Globus pallidus (tissue), 1 donor: ENCODE data around the gene PCDHA11.
"Not testable (repeated sequence)": the region's sequence is repeated elsewhere in the genome, so short reads cannot be mapped to it uniquely, and the experiment has no call there.

ENCODE experiments used
- DNase-seq: peaks from one replicate; pipeline ENCODE4 v3.0.0-alpha.2; 2015; ENCODE audit warnings: low spot score

PCDHA11 gene

GRCh38 chr5:140868721-140869554, at the start of gene PCDHA11:
PCDHA11 (plus strand) TSS chr5:140868957; CDS start chr5:140869104, 147 bp downstream.
- peak; percentile 33 for DNase-seq

GRCh38 chr5:140821375-140822280, 47.1 kb upstream of the PCDHA11 start, which contains the start of gene PCDHA5:
PCDHA5 (plus strand) TSS chr5:140821613.
- DNase-seq = peak; percentile 33

GRCh38 chr5:140822281-140822629, 46.5 kb upstream of the PCDHA11 start:
- no peak for DNase-seq

GRCh38 chr5:140822969-140823368, 45.8 kb upstream of the PCDHA11 start:
- not testable (repeated sequence) for DNase-seq

GRCh38 chr5:140823475-140823874, 45.3 kb upstream of the PCDHA11 start:
- DNase-seq = no peak

GRCh38 chr5:140827704-140828361, 40.9 kb upstream of the PCDHA11 start, which contains the start of gene PCDHA6:
PCDHA6 (plus strand) TSS chr5:140827960; CDS start chr5:140828092, 132 bp downstream.
- DNase-seq = peak; percentile 39

- no peak for DNase-seq
Observed at GRCh38 chr5:140828362-140828737, 40.4 kb upstream of the PCDHA11 start.

- DNase-seq = not testable (repeated sequence)
Observed at GRCh38 chr5:140829511-140830501, 39.0 kb upstream of the PCDHA11 start.

- peak; percentile 58 for DNase-seq
Observed at GRCh38 chr5:140833993-140834392, 34.8 kb upstream of the PCDHA11 start, which contains the start of gene PCDHA7. PCDHA7 (plus strand) TSS chr5:140834269; CDS start chr5:140834384, 115 bp downstream.

GRCh38 chr5:140834439-140835008, 34.2 kb upstream of the PCDHA11 start:
- not testable (repeated sequence) for DNase-seq

- no peak for DNase-seq
Observed at GRCh38 chr5:140835622-140836510, 32.9 kb upstream of the PCDHA11 start.

GRCh38 chr5:140840978-140841962, 27.5 kb upstream of the PCDHA11 start, which contains the start of gene PCDHA8:
PCDHA8 (plus strand) TSS chr5:140841187; CDS start chr5:140841322, 135 bp downstream.
- DNase-seq = peak; percentile 51

GRCh38 chr5:140842798-140843733, 25.7 kb upstream of the PCDHA11 start:
- DNase-seq = no peak

- not testable (repeated sequence) for DNase-seq
Observed at GRCh38 chr5:140848139-140849102, 20.3 kb upstream of the PCDHA11 start, which contains the start of gene PCDHA9. PCDHA9 (plus strand) TSS chr5:140848382; CDS start chr5:140848496, 114 bp downstream.
